Activated naive CD4-positive, alpha-beta T cell treated with anti-CD3 and anti-CD28 coated beads, Interleukin-2, amount 50 U/mL, for 24 hours (primary cell): ENCODE results near the gene GBX2.

Source experiments
- H3K27ac Mint-ChIP-seq: one replicate; pipeline ENCODE4 v1.8.0; 2021; ENCODE audit warnings: mild to moderate bottlenecking, mixed read lengths
- H3K27me3 Mint-ChIP-seq: one replicate; pipeline ENCODE4 v1.8.0; 2021; ENCODE audit warnings: mixed read lengths
- H3K36me3 Mint-ChIP-seq: one replicate; pipeline ENCODE4 v1.8.0; 2021; ENCODE audit warnings: mixed read lengths
- H3K4me1 Mint-ChIP-seq: one replicate; pipeline ENCODE4 v1.8.0; 2021; ENCODE audit warnings: mixed read lengths
- H3K4me3 Mint-ChIP-seq: one replicate; pipeline ENCODE4 v1.8.0; 2021; ENCODE audit warnings: mild to moderate bottlenecking, mixed read lengths
- H3K9me3 Mint-ChIP-seq: one replicate; pipeline ENCODE4 v1.8.0; 2021; ENCODE audit warnings: mixed read lengths

GBX2 gene

DNA sequence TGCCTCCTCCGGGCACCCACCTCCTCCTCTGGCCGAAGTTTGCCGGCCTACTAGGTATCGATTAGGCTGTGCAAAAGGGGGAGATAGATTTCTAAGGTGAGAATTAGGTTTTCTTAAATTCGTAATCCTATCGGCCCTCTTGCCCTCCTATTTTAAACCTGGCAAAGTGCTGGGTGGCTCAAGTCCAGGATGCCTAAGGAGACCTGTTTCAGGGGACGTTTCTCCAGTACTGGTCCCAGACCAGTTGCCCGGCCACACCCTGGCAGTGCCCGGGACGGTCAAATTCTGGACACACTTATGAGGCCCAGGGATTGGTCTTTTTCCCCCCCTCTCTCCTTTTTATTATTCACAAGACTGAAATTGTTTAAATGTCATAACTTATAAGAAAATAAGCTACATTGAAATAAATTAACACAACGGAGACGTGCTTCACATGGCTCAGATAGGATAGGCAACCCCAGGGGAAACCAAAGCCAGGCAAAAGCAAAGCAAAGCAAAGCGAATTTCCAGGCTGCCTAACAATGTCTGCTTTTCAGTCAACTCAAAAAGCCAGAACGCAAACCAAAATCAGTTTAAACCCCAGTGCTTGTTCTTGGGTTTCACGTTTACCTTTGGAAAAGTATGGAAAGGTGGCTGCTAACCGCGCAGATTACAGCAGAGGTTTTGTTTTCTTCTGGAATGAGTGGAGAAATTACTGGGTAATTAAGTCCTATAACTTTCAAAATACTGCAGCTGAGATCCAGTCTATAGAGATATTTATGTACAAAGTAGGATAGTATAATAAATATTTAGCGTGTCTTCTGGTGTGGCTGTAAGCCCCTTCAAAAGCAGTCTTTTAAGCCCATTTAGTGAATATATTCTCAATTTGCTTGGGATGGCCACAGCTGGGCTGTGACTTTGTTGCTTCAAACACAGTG lies 3.0 kb downstream of the GBX2 start:
- Mint-ChIP-seq H3K4me3 (no peak overlapping the region), H3K27ac (no peak overlapping the region), H3K4me1 (peaks cover 17% of the 10 kb centered on the region), H3K27me3 (peaks cover 37% of the 10 kb centered on the region), H3K9me3 (no peaks in the 10 kb centered on the region), H3K36me3 (no peaks in the 10 kb centered on the region)

DNA sequence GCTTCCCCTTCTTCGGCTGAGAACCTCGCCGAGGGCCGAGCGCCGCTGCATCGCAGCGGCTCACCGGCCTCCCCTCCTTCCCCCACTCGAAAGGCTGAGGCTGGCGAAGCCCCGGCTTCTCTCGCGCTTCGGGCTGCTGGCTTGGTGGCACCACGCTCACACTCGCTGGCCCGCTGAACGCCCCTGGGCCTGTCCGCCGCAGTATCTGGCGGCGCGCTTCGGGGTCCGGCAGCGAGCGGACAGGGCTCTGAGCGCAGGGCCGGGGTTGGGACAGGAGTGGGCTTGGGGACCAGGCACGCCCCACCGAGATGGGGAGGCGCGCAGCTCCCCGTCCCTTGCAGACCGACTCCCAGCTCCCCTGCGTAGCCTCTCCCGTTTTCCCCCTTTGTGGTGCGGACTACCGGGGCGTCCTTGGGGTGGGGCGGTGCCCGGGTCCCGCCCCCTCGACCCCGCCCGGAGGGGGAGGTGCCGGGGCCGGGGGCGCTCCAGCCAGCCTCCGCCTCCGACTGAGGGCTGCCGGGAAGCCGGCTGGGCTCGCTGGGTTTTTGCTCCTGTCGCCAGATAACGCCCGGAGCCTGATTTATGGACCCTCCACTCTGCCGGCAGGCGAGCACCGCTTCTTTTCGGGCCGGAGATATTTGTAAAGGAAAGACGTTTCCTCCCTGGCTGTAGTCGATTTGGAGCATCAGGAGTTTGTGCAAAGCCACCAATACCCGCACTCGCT lies 3.8 kb downstream of the GBX2 start:
- Mint-ChIP-seq H3K4me3 (no peak overlapping the region), H3K27ac (no peak overlapping the region), H3K27me3 (peaks cover 30% of the 10 kb centered on the region), H3K9me3 (no peaks in the 10 kb centered on the region), H3K4me1 (peaks cover 15% of the 10 kb centered on the region), H3K36me3 (no peaks in the 10 kb centered on the region)

DNA sequence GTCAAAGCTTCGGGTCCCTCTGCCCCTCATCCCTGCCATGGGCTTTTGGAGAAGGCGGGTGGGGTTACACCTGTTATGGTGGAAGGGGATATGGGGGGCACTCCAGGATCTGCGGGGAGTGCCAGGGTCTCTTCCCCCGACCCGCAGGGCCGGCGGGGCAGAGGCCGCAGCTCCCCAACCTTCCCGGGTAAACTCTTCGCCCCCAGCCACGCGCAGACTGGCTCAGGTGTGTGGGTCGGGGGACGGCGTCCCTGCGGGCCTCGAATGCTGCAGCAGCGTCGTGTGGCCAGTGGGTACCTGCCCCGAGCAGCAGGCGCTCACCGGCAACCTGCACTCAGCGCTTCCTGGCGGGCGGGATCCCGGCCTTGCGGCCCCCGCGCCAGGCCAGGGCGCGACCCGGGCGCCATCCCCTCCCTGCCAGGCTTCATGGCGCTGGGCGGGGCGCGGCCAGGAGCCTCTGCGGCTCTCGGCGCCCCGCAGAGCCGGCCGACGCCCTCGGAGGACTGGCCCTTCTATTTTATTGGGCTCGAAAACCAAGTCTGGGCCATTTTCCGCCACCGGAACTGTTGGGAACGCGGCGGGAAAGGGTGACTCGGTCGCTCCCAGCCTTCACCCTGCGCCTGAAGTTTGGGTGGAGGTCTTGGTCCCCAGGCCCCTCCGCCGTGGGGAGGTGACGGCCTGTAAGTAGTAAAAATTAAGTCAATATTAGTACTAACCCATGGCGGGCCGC lies 4.5 kb downstream of the GBX2 start:
- H3K9me3 Mint-ChIP-seq = no peaks in the 10 kb centered on the region
- peaks cover 28% of the 10 kb centered on the region for H3K27me3 Mint-ChIP-seq
- no peak overlapping the region for H3K27ac Mint-ChIP-seq
- H3K36me3 Mint-ChIP-seq = no peaks in the 10 kb centered on the region
- no peak overlapping the region for H3K4me3 Mint-ChIP-seq
- peaks cover 14% of the 10 kb centered on the region for H3K4me1 Mint-ChIP-seq

DNA sequence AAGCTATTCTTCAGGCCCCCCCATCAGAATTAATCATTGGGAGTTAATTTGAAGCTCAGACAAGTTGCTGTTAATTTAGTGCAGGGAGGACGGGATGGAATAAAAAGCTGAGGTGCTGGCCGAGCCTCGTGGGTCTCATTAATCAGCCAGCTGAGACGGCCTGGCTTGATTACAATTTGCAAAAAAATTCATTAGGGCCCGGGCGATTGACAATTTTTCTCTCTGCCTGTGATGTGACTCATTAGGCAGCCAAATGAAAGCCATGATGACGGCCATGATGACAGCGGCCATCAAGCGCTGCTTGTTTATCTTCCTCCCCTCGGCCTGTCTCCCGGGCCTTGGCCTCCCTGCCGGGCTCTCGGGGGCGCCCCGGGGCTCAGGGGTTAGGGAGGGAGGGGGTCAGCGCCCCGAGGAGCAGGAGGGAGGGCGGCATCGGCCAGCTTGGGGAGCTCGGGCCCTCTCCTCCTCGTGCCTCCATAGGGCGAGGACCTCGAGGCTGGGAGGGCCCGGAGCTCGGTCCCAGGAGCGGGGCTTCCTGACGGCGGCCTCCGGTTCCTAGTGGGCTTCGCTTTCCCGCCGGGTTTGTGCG lies 5.2 kb downstream of the GBX2 start:
- Mint-ChIP-seq H3K4me1 (peaks cover 14% of the 10 kb centered on the region), H3K4me3 (no peak overlapping the region), H3K36me3 (no peaks in the 10 kb centered on the region), H3K9me3 (no peaks in the 10 kb centered on the region), H3K27me3 (peaks cover 33% of the 10 kb centered on the region), H3K27ac (no peak overlapping the region)

DNA sequence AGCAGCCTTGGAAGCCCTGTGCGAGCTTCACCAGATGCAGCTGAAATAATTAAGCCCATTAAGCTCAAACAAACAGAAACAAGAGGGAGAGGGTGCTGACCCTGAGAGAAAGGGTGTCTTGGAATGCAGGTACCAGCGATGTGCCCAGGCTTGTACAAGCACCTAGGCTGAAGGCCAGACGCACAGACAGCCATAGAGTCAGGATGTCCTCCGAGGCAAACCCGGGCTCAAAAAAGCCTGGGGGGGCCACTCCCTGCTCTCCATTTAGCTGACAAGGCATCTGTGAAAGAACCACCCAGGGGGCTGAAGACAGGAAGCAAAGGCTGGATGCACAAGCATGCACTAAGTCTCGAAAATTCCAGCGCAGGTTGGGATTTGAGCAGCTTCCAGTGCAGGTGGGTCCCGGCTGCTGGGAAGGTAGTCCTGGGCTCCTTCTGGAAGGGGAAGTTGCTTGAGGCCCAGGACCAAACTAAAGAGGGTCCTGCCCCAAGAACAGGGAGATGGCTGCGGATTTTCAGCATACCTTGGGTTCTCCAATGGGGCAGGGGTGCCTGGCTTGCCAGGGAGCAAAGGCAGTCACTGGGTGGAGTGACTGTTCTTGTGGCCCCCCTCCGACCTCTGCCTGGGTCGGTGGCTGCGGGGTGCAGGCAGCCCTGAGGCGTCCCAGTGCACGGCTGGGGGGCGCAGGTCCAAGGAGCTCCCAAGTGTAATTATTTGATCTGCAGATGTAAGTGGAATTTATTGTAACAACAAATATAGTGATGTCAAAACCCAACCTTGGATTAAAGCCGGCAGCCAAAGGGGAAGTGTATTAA lies 5.9 kb downstream of the GBX2 start:
- Mint-ChIP-seq H3K4me1 (peaks cover 14% of the 10 kb centered on the region), H3K27me3 (peaks cover 40% of the 10 kb centered on the region), H3K9me3 (no peaks in the 10 kb centered on the region), H3K4me3 (no peak overlapping the region), H3K36me3 (no peaks in the 10 kb centered on the region), H3K27ac (no peak overlapping the region)

DNA sequence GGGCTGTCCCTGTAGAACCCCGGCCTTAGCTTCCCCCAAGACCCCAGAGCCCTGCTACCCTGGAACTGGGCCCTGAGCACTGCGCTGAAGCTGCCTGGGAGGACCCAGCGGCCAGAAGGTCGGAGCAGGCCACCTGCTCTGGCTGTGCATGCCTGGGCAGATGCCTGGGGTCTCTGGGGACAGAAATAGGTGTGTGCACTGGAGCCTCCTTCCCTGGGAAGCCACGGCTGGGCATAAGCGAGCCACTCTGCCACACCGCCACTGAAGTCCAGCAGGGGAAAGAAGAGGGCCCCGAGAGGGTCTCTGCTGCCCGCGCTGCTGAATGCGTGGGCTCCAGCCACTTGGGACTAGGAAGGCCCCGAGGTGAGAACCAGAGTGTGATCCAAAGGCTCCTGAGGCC lies 6.7 kb downstream of the GBX2 start:
- no peaks in the 10 kb centered on the region for H3K36me3 Mint-ChIP-seq
- H3K4me3 Mint-ChIP-seq = no peak overlapping the region
- H3K4me1 Mint-ChIP-seq = peaks cover 10% of the 10 kb centered on the region
- H3K27me3 Mint-ChIP-seq = peaks cover 40% of the 10 kb centered on the region
- H3K27ac Mint-ChIP-seq = no peak overlapping the region
- H3K9me3 Mint-ChIP-seq = no peaks in the 10 kb centered on the region

DNA sequence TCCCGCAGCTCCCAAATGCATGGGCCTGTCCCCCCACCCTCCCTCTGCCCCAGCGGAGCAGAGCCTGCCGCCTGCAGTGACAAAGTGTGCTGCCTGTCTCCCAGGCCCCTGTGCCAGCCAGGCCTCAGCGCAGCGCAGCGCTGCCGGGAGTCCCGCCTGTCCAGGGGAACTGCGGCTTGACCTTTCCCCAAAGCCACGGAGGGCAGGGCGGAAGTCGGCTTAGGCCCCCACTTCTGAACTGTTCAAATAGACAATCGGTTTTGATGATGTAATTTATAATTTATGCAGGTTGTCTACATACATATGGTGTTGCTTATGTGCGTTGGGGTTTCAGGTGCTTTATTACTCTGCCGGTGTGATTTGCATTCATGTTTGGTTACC lies 7.1 kb downstream of the GBX2 start:
- H3K27me3 Mint-ChIP-seq = peaks cover 36% of the 10 kb centered on the region
- H3K4me1 Mint-ChIP-seq = peaks cover 7% of the 10 kb centered on the region
- no peaks in the 10 kb centered on the region for H3K9me3 Mint-ChIP-seq
- H3K27ac Mint-ChIP-seq = no peak overlapping the region
- no peaks in the 10 kb centered on the region for H3K36me3 Mint-ChIP-seq
- no peak overlapping the region for H3K4me3 Mint-ChIP-seq

DNA sequence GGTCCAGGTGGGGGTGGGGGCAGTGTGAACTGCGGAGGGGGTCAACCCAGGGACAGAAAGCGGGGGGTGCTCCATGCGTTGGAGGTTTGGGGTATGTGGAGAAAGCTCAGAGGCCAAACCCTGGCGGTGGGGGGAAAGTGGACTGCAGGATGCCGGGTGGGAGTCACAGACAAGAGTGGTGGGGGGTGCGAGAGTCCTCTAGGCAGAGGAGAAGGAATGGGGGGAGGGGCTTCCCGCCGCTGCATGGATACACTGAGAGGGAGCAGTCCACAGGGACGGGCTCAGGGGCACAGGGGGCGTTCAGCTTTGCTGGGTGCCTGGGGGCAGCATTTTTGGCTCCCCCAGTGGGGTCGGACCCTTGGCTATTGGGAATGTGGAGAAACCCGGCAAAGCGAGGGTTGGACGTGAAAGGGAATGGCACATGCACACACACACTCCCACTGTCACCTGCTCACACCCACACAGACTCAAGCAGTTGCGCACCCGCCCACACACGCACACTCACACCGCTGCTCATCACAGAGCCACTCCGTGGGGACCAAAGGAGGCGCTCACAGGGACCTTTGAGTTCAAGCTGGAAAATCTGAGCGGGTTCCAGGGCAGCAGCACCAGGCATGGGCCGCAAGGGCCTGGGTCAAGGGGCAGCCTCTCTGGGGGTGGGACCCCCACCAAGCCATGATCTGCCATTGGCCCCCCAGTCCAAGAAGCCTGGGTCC lies 7.7 kb downstream of the GBX2 start:
- Mint-ChIP-seq H3K4me1 (peaks cover 7% of the 10 kb centered on the region), H3K4me3 (no peak overlapping the region), H3K9me3 (no peaks in the 10 kb centered on the region), H3K27me3 (peaks cover 33% of the 10 kb centered on the region), H3K27ac (no peak overlapping the region), H3K36me3 (no peaks in the 10 kb centered on the region)

DNA sequence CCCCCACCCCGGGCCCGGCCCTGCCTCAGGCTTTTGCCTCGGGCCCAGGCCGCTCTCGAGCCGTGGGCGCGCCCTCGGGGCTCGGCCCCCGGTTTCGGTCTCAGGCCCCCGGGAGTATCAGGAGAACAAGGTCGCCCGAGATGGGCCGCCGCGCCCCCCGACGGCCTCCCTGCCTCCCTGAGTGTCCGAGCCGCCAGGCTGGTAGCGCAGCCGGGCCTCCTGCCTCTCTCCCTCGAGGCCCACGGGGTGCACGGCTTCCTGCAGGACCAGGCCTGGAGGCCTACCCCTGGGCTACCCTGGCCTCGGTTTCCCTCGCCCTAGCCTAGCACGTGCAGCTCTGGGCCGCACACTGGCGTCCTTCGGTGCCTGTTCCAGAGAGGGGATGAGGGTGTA lies 8.4 kb downstream of the GBX2 start:
- Mint-ChIP-seq H3K27me3 (peaks cover 32% of the 10 kb centered on the region), H3K36me3 (no peaks in the 10 kb centered on the region), H3K9me3 (peaks cover under 1% of the 10 kb centered on the region), H3K4me3 (no peak overlapping the region), H3K4me1 (peaks cover 1% of the 10 kb centered on the region), H3K27ac (no peak overlapping the region)

DNA sequence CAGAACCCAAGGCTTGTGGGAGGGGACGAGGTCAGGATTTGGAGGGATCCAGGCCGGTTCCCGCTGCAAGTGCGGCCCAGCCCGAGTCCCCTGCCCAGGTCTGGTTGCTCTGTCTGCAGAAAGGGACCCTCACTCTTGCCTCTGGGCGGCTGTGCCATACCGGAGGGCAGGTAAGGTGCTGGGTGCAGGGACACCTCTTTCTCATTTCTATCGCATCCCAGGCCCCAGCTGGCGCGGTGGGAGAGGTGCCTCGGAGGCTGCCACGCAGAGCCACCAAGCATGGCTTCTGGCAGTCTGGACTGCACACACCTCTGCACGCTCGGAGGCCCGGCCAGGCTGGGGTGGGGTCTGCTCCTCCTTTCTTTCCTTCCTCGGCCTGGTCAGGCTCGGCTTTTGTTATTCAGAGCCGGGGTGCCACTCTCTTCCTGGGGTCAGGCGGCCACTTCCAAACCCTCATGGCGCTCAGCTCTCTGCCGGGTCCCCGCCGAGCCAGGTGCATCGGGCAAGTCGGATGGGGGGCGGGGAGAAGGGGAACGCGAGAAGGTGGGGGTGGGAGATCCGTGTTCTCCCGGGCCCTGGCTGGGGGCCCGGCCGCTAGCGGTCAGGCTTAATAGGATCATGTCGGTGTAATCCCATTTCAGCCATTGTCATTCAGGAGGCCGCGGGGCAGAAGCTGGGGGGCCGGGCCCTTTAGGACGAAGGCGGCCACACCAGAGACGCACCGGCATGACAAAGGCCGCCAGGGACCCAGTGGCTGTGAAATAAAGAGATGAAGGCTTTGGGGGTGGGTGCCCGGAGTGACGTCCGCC lies 9.0 kb downstream of the GBX2 start:
- Mint-ChIP-seq H3K27ac (no peak overlapping the region), H3K9me3 (peaks cover 6% of the 10 kb centered on the region), H3K4me3 (no peak overlapping the region), H3K27me3 (peaks cover 31% of the 10 kb centered on the region), H3K4me1 (no peaks in the 10 kb centered on the region), H3K36me3 (no peaks in the 10 kb centered on the region)

DNA sequence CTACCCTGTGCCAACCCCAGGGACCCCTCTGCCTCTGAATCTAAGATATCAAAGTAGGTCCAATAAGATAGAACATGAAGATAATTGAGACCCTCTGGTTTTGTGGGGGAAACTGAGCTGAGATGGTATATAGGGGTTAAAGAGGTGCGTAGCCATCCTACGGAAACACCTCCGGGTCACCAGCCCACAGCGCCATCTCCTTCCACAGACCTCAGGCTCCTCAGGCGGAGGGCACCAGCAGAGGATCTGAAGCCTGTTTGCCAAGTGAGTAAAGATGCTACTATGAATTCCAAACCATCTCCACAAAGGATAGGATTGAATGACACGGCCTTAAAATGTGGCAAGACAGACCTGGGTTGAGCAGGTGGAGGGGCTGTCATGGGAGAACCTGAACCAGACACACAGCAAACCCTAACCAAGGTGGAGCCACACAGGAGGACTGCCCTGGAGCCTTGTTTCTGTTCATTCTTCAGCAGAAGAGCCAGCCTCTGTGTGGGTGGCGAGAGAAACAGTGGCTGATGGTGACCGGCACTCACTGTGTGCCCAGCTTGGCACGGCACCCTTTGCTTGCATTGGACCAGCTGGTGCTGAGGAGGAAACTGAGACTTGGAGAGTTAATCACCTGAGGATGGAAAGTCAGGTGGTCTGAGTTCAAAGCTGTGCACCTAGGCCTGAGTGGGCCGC lies 10.2 kb downstream of the GBX2 start:
- Mint-ChIP-seq H3K4me3 (no peak overlapping the region), H3K9me3 (peaks cover 6% of the 10 kb centered on the region), H3K27me3 (peaks cover 31% of the 10 kb centered on the region), H3K36me3 (no peaks in the 10 kb centered on the region), H3K4me1 (no peaks in the 10 kb centered on the region), H3K27ac (no peak overlapping the region)

DNA sequence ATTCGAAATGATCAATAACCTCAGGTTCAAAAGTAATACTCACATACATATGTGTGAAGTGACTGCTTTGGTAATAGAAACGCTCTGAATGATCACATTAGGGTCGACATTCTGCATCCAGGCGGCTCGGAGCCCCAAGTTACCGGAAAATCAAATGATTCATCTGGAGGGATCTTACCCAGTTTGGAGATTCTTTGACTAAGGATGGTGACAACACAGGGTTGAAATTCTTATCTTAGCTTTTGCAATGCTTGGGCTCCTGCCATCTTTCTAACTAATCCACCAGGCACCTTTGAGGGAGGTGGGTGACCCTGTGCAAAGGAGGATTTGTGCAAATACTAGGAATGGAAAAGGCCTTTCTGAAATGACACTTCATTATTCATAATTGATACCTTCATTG lies 10.8 kb downstream of the GBX2 start:
- Mint-ChIP-seq H3K27ac (no peak overlapping the region), H3K36me3 (no peaks in the 10 kb centered on the region), H3K4me1 (no peaks in the 10 kb centered on the region), H3K4me3 (no peak overlapping the region), H3K27me3 (peaks cover 27% of the 10 kb centered on the region), H3K9me3 (peaks cover 8% of the 10 kb centered on the region)

DNA sequence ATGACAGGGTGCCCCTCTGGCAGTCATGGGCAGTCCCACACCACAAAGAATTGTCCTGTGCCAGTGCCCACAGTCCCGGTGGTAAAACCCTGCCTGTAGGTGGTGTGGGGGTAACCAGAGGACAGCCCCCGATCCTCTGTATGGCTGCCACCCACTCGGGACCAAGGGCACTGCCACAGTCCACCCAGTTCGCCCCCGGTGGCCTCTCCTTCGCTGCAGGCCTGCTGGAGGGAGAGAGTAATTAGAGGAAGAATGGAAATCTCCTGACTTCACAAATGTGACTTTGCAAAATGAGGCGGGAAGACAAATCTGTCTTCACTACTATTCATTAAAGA lies 11.4 kb downstream of the GBX2 start:
- Mint-ChIP-seq H3K27me3 (peaks cover 23% of the 10 kb centered on the region), H3K36me3 (no peaks in the 10 kb centered on the region), H3K27ac (no peak overlapping the region), H3K4me1 (no peaks in the 10 kb centered on the region), H3K9me3 (peaks cover 11% of the 10 kb centered on the region), H3K4me3 (no peak overlapping the region)
